GM19463 (cell line): ENCODE data around the gene TPGS2.

Experiments
- ATAC-seq: cut with Tn5 transposase; IDR thresholded peaks from one replicate; pipeline ENCODE4 v1.9.1; 2021; ENCODE audit warnings: mild to moderate bottlenecking, moderate library complexity; ENCODE audit not compliant: unreplicated experiment

Gene TPGS2

GRCh38 chr18:36744261-36744876 is 84.4 kb downstream of the TPGS2 start:
- no peak for ATAC-seq
